HuH-7.5 (cell line): Measurements from ENCODE around the gene ACSBG1.
A peak's percentile ranks its signal among the peaks of the same experiment; 100 is the strongest.
"Not testable (repeated sequence)": the region's sequence is repeated elsewhere in the genome, so short reads cannot be mapped to it uniquely, and the experiment has no call there.

Experiments used
- DNase-seq: peaks from one replicate; pipeline ENCODE4 v3.0.0; 2011; ENCODE audit warnings: low spot score

ACSBG1 gene

GRCh38 chr15:78251136-78251535 lies 16.8 kb upstream of the ACSBG1 start:
- DNase-seq = no peak

GRCh38 chr15:78249131-78249530 lies 14.8 kb upstream of the ACSBG1 start:
- no peak for DNase-seq

- DNase-seq = no peak
These were observed 13.5 kb upstream of the ACSBG1 start for GRCh38 chr15:78247911-78248310.

- DNase-seq = not testable (repeated sequence)
These were observed 11.7 kb upstream of the ACSBG1 start for GRCh38 chr15:78245976-78246620.

GRCh38 chr15:78245392-78245791 lies 11.0 kb upstream of the ACSBG1 start:
- not testable (repeated sequence) for DNase-seq

- no peak for DNase-seq
These were observed 10.5 kb upstream of the ACSBG1 start for GRCh38 chr15:78244893-78245292.

- DNase-seq = no peak
These were observed 9.7 kb upstream of the ACSBG1 start for GRCh38 chr15:78244101-78244500.

GRCh38 chr15:78243491-78243941 lies 9.2 kb upstream of the ACSBG1 start:
- DNase-seq = no peak

- DNase-seq = no peak
These were observed 8.7 kb upstream of the ACSBG1 start for GRCh38 chr15:78243058-78243457.

- no peak for DNase-seq
These were observed 7.8 kb upstream of the ACSBG1 start for GRCh38 chr15:78242128-78242527.

- peak; percentile 97 for DNase-seq
These were observed 6.7 kb upstream of the ACSBG1 start for GRCh38 chr15:78241017-78241416.

GRCh38 chr15:78239811-78240210 lies 5.4 kb upstream of the ACSBG1 start:
- DNase-seq = no peak

GRCh38 chr15:78237146-78237545 lies 2.8 kb upstream of the ACSBG1 start:
- no peak for DNase-seq

- no peak for DNase-seq
These were observed 2.1 kb upstream of the ACSBG1 start for GRCh38 chr15:78236491-78236890.

GRCh38 chr15:78233496-78233895 lies 869 bp downstream of the ACSBG1 start:
- no peak for DNase-seq

GRCh38 chr15:78232951-78233350 lies 1.4 kb downstream of the ACSBG1 start:
- no peak for DNase-seq

GRCh38 chr15:78229431-78230406 lies 4.6 kb downstream of the ACSBG1 start:
- no peak for DNase-seq

- DNase-seq = no peak
These were observed 5.9 kb downstream of the ACSBG1 start for GRCh38 chr15:78228356-78228996.

- DNase-seq = no peak
These were observed 8.4 kb downstream of the ACSBG1 start for GRCh38 chr15:78225783-78226541.

- DNase-seq = no peak
These were observed 10.3 kb downstream of the ACSBG1 start for GRCh38 chr15:78224023-78224411.

GRCh38 chr15:78223396-78224022 lies 10.9 kb downstream of the ACSBG1 start:
- DNase-seq = no peak
